Activated CD4-positive, alpha-beta T cell treated with anti-CD3 and anti-CD28 coated beads for 36 hours (primary cell): ENCODE measurements around the gene NEDD4L. TPM values are rescaled to one million over a fixed set of nuclear protein-coding genes. Genes with fewer than 3 reads are reported as not detected.

Source experiments
- ATAC-seq: fragments of 200-7000 bp; cut with Tn5 transposase; one replicate; pipeline ENCODE4 v1.10.0; 2021; ENCODE audit warnings: mild to moderate bottlenecking, moderate library complexity
- CTCF ChIA-PET: fragments of 350-600 bp; sonication (Branson Sonifier 250); formaldehyde crosslinking; loops from one replicate; lab custom pipeline; 2021; ENCODE audit warnings: antibody characterized with exemption; lab: Charles Lee
- POLR2A ChIA-PET: fragments of 350-600 bp; sonication (Branson Sonifier 250); formaldehyde crosslinking; loops from one replicate; lab custom pipeline; 2021; ENCODE audit warnings: antibody characterized with exemption, inconsistent platforms; lab: Charles Lee
- DNase-seq: peaks from one replicate; pipeline ENCODE4 v3.0.0-alpha.2; 2020
- H3K27ac Mint-ChIP-seq: one replicate; pipeline ENCODE4 v1.8.0; 2021; ENCODE audit warnings: mixed read lengths
- H3K27me3 Mint-ChIP-seq: one replicate; pipeline ENCODE4 v1.8.0; 2021; ENCODE audit warnings: mixed read lengths
- H3K36me3 Mint-ChIP-seq: one replicate; pipeline ENCODE4 v1.8.0; 2021; ENCODE audit warnings: low read depth, mixed read lengths
- H3K4me1 Mint-ChIP-seq: one replicate; pipeline ENCODE4 v1.8.0; 2021; ENCODE audit warnings: mixed read lengths
- H3K4me3 Mint-ChIP-seq: one replicate; pipeline ENCODE4 v1.8.0; 2021; ENCODE audit warnings: mild to moderate bottlenecking, moderate library complexity, mixed read lengths
- H3K9me3 Mint-ChIP-seq: one replicate; pipeline ENCODE4 v1.8.0; 2021; ENCODE audit warnings: low read depth, mixed read lengths
- intact Hi-C, 2 experiments: fragments of 100-400 bp; cut with DNase I in 1 of 2; cut with micrococcal nuclease in 1 of 2; formaldehyde crosslinking; loops; one replicate each; pipeline versions ENCODE4 v1.14.2 to v1.15.1; 2022 to 2024; cut with DNase I, micrococcal nuclease
- total RNA-seq, 2 experiments: library from RNA; stranded (reverse); gene quantifications; one replicate each; pipeline ENCODE4 v1.2.3, GENCODE V29; 2021

NEDD4L gene
- total RNA-seq, 2 experiments from 2014 or later = 6.4 to 6.8 TPM

- Mint-ChIP-seq H3K4me3 (no peak overlapping the region), H3K9me3 (no peaks in the 10 kb centered on the region), H3K36me3 (no peaks in the 10 kb centered on the region), H3K27me3 (no peaks in the 10 kb centered on the region), H3K27ac (no peak overlapping the region), H3K4me1 (no peaks in the 10 kb centered on the region)
- CTCF ChIA-PET = interaction anchor here (0.6 to 1.2 kb wide), 3 partner anchors 15 to 528 kb away, joined by 3 to 5 read pairs (median 3); no protein-coding TSS in a partner anchor
- intact Hi-C loops = no loop called here
- no peak for ATAC-seq
- POLR2A ChIA-PET = interaction anchor here (0.5 kb wide), 1 partner anchor 16 kb away, joined by 3 read pairs; no protein-coding TSS in a partner anchor
- no peak for DNase-seq
Measured at GRCh38 chr18:58407263-58407648, 363.2 kb downstream of the NEDD4L start.

- ATAC-seq = no peak
- Mint-ChIP-seq H3K27me3 (no peaks in the 10 kb centered on the region), H3K9me3 (no peaks in the 10 kb centered on the region), H3K4me1 (no peaks in the 10 kb centered on the region), H3K36me3 (no peaks in the 10 kb centered on the region), H3K27ac (no peak overlapping the region), H3K4me3 (no peak overlapping the region)
- CTCF ChIA-PET = interaction anchor here (0.6 to 1.2 kb wide), 3 partner anchors 16 to 528 kb away, joined by 3 to 5 read pairs (median 3); no protein-coding TSS in a partner anchor
- intact Hi-C loops = no loop called here
- no peak for DNase-seq
- POLR2A ChIA-PET = no interaction called here
Measured at GRCh38 chr18:58407649-58408407, 363.8 kb downstream of the NEDD4L start.

GRCh38 chr18:58408665-58409064 is 364.6 kb downstream of the NEDD4L start:
- POLR2A ChIA-PET = no interaction called here
- H3K27ac Mint-ChIP-seq = no peak overlapping the region
- no peaks in the 10 kb centered on the region for H3K9me3 Mint-ChIP-seq
- CTCF ChIA-PET = interaction anchor here (1.2 kb wide), 1 partner anchor 84 kb away, joined by 3 read pairs; no protein-coding TSS in a partner anchor
- intact Hi-C loops = no loop called here
- H3K36me3 Mint-ChIP-seq = no peaks in the 10 kb centered on the region
- ATAC-seq (no peak), DNase-seq (no peak)
- no peak overlapping the region for H3K4me3 Mint-ChIP-seq
- no peaks in the 10 kb centered on the region for H3K27me3 Mint-ChIP-seq
- H3K4me1 Mint-ChIP-seq = no peaks in the 10 kb centered on the region

- Mint-ChIP-seq H3K27me3 (no peaks in the 10 kb centered on the region), H3K4me1 (no peaks in the 10 kb centered on the region), H3K9me3 (no peaks in the 10 kb centered on the region), H3K36me3 (no peaks in the 10 kb centered on the region), H3K27ac (no peak overlapping the region), H3K4me3 (no peak overlapping the region)
- DNase-seq = no peak
- intact Hi-C loops = no loop called here
- CTCF ChIA-PET = no interaction called here
- ATAC-seq = no peak
- POLR2A ChIA-PET = no interaction called here
Measured at GRCh38 chr18:58409802-58410445, 365.9 kb downstream of the NEDD4L start.

GRCh38 chr18:58411323-58411722 is 367.3 kb downstream of the NEDD4L start:
- Mint-ChIP-seq H3K27me3 (no peaks in the 10 kb centered on the region), H3K4me3 (no peak overlapping the region), H3K9me3 (no peaks in the 10 kb centered on the region), H3K4me1 (no peaks in the 10 kb centered on the region), H3K36me3 (no peaks in the 10 kb centered on the region), H3K27ac (no peak overlapping the region)
- ATAC-seq = no peak
- intact Hi-C loops = no loop called here
- CTCF ChIA-PET = no interaction called here
- POLR2A ChIA-PET = no interaction called here
- DNase-seq = no peak

GRCh38 chr18:58412844-58413666 is 369.0 kb downstream of the NEDD4L start:
- POLR2A ChIA-PET = no interaction called here
- no peaks in the 10 kb centered on the region for H3K36me3 Mint-ChIP-seq
- no peak for DNase-seq
- intact Hi-C loops = no loop called here
- no peak for ATAC-seq
- no peak overlapping the region for H3K27ac Mint-ChIP-seq
- no peaks in the 10 kb centered on the region for H3K4me1 Mint-ChIP-seq
- no peaks in the 10 kb centered on the region for H3K9me3 Mint-ChIP-seq
- peaks cover 2% of the 10 kb centered on the region for H3K27me3 Mint-ChIP-seq
- CTCF ChIA-PET = no interaction called here
- no peak overlapping the region for H3K4me3 Mint-ChIP-seq

GRCh38 chr18:58413667-58414628 is 369.9 kb downstream of the NEDD4L start:
- intact Hi-C loops = no loop called here
- ChIA-PET POLR2A (no interaction called here), CTCF (no interaction called here)
- Mint-ChIP-seq H3K4me1 (no peaks in the 10 kb centered on the region), H3K36me3 (no peaks in the 10 kb centered on the region), H3K9me3 (no peaks in the 10 kb centered on the region), H3K27ac (no peak overlapping the region), H3K27me3 (peaks cover 2% of the 10 kb centered on the region), H3K4me3 (no peak overlapping the region)
- ATAC-seq (no peak), DNase-seq (no peak)

- CTCF ChIA-PET = interaction anchor here (0.5 to 1.1 kb wide), 4 partner anchors 47 to 348 kb away, joined by 3 read pairs; no protein-coding TSS in a partner anchor
Measured at GRCh38 chr18:58416014-58416703, 372.1 kb downstream of the NEDD4L start.

GRCh38 chr18:58416704-58417683 is 373.0 kb downstream of the NEDD4L start:
- Mint-ChIP-seq H3K27ac (no peak overlapping the region), H3K36me3 (no peaks in the 10 kb centered on the region), H3K9me3 (no peaks in the 10 kb centered on the region), H3K27me3 (peaks cover 8% of the 10 kb centered on the region), H3K4me1 (no peaks in the 10 kb centered on the region), H3K4me3 (no peak overlapping the region)
- DNase-seq = no peak
- intact Hi-C loops = no loop called here
- ATAC-seq = no peak
- POLR2A ChIA-PET = no interaction called here
- CTCF ChIA-PET = interaction anchor here (0.5 to 1.1 kb wide), 4 partner anchors 46 to 347 kb away, joined by 3 read pairs; no protein-coding TSS in a partner anchor

More at GRCh38 chr18:58416014-58416703, 372.1 kb downstream of the NEDD4L start:
- H3K4me3 Mint-ChIP-seq = no peak overlapping the region
- no peaks in the 10 kb centered on the region for H3K9me3 Mint-ChIP-seq
- POLR2A ChIA-PET = no interaction called here
- H3K27me3 Mint-ChIP-seq = peaks cover 8% of the 10 kb centered on the region
- H3K4me1 Mint-ChIP-seq = no peaks in the 10 kb centered on the region
- H3K36me3 Mint-ChIP-seq = no peaks in the 10 kb centered on the region
- DNase-seq = no peak
- intact Hi-C loops = no loop called here
- ATAC-seq = no peak
- H3K27ac Mint-ChIP-seq = no peak overlapping the region
